H1 (cell line): ENCODE measurements around the gene KNOP1. TPM values are rescaled to one million over a fixed set of nuclear protein-coding genes. Genes with fewer than 3 reads are reported as not detected.

Experiments used
- ASH2L ChIP-seq: fragments of 200-600, 300-600 bp; sonication (generic); IDR thresholded peaks from one replicate; pipeline ENCODE4 v1.7.1; 2017; ENCODE audit warnings: low read length
- ATF3 ChIP-seq: IDR thresholded peaks from 2 replicates; pipeline ENCODE4 v1.6.1; 2011; ENCODE audit warnings: low read depth, mild to moderate bottlenecking, low read length; ENCODE audit not compliant: insufficient read depth
- CBX8 ChIP-seq: fragments of 300-800, 300-1000 bp; sonication (generic); IDR thresholded peaks from 2 replicates; pipeline ENCODE4 v1.7.1; 2016; ENCODE audit warnings: low read depth, low read length, borderline replicate concordance
- CHD1 ChIP-seq: IDR thresholded peaks from 2 replicates; pipeline ENCODE4 v1.6.1; 2012; ENCODE audit warnings: low read depth, low read length, improper control_type of control experiment
- CHD7 ChIP-seq: fragments of 300-600 bp; sonication (generic); IDR thresholded peaks from 2 replicates; pipeline ENCODE4 v1.7.1; 2012; ENCODE audit warnings: low read length, moderate library complexity, mild to moderate bottlenecking, inconsistent platforms; ENCODE audit not compliant: insufficient replicate concordance
- GABPA ChIP-seq: IDR thresholded peaks from 2 replicates; pipeline ENCODE4 v1.6.1; 2011; ENCODE audit warnings: mild to moderate bottlenecking, low read length, moderate library complexity, borderline replicate concordance; ENCODE audit not compliant: insufficient read depth
- KDM5A ChIP-seq: fragments of 200-600 bp; IDR thresholded peaks from 2 replicates; pipeline ENCODE4 v1.7.1; 2012; ENCODE audit warnings: mild to moderate bottlenecking, low read length, inconsistent platforms, mixed read lengths
- POLR2A ChIP-seq, 2 experiments: IDR thresholded peaks; 1 replicate in 1 of 2; 2 replicates in 1 of 2; pipeline ENCODE4 v1.6.1; 2011; ENCODE audit warnings: low read depth in 2 of 2, low read length in 2 of 2, mild to moderate bottlenecking in 2 of 2; ENCODE audit errors: control extremely low read depth in 1 of 2
- SAP30 ChIP-seq: fragments of 300-600 bp; sonication (generic); IDR thresholded peaks from 2 replicates; pipeline ENCODE4 v1.7.1; 2012; ENCODE audit warnings: low read length, moderate library complexity, mild to moderate bottlenecking, inconsistent platforms; ENCODE audit not compliant: insufficient read depth, insufficient replicate concordance
- SP4 ChIP-seq: IDR thresholded peaks from 2 replicates; pipeline ENCODE4 v1.6.1; 2012; ENCODE audit warnings: low read length, inconsistent platforms
- polyA plus RNA-seq, 7 experiments: library from polyadenylated mRNA; depleted of rRNA in 3 of 7; stranded (reverse) in 5 of 7; unstranded in 2 of 7; fragments of >200 nt in 5 of 7; fragments of 200-250 nt in 2 of 7; gene quantifications; 1 replicate in 5 of 7; 2 replicates in 1 of 7; 4 replicates in 1 of 7; pipeline versions ENCODE4 v1.2.1 to v1.2.3, GENCODE V29; 2011 to 2013; ENCODE audit warnings: missing spikeins in 2 of 7, mixed read lengths in 2 of 7
- total RNA-seq: library from RNA; stranded (reverse); fragmentation: NEBNext Ultra II Directional; extraction: Animal tissue kit (Norgen Biotek cat#: 25700); gene quantifications from 2 replicates; pipeline ENCODE4 v1.2.1, GENCODE V29; 2021

The KNOP1 gene
- total and polyA plus RNA-seq, 2 of the 8 experiments (the other 6 are each of a cell fraction or from before 2014, with no cell fraction given) = 21.6 to 87.9 TPM

GRCh38 chr16:19704321-19705145, 13.5 kb downstream of the KNOP1 start (continued):
- TF ChIP-seq CHD7 (no peak), GABPA (no peak), ASH2L (no peak), CHD1 (no peak), SAP30 (no peak), SP4 (no peak), POLR2A (IDR thresholded peaks at IDR 0.05; ENCODE audit: control extremely low read depth in 1 of 2, low read depth in 2 of 2, low read length in 2 of 2) (no peak), ATF3 (no peak), CBX8 (no peak), KDM5A (no peak)
